Thymus (tissue), 11 donors: ENCODE measurements around the gene AUP1. TPM values are rescaled to one million over a fixed set of nuclear protein-coding genes. Genes with fewer than 3 reads are reported as not detected.

ENCODE experiments used
- DNase-seq, 9 donors: peaks; one replicate each; pipeline ENCODE4 v3.0.0-alpha.2; 2013; ENCODE audit warnings: low spot score in 9 of 9, low read depth in 6 of 9, missing footprints in 1 of 9
- H3K27ac ChIP-seq, 2 donors: one replicate each; pipeline ENCODE4 v1.5.1; 2013; ENCODE audit warnings: control low read depth in 1 of 2, low read depth in 1 of 2, low read length in 1 of 2, mild to moderate bottlenecking in 1 of 2, moderate library complexity in 1 of 2
- H3K27me3 ChIP-seq, 2 donors: one replicate each; pipeline ENCODE4 v1.5.1; 2013; ENCODE audit warnings: low read length in 1 of 2; ENCODE audit not compliant: control insufficient read depth in 2 of 2, insufficient read depth in 1 of 2
- H3K36me3 ChIP-seq, 2 donors: one replicate each; pipeline ENCODE4 v1.5.1; 2013; ENCODE audit warnings: low read length in 1 of 2, mild to moderate bottlenecking in 1 of 2, moderate library complexity in 1 of 2; ENCODE audit not compliant: control insufficient read depth in 2 of 2, insufficient read depth in 2 of 2
- H3K4me1 ChIP-seq, 2 donors: one replicate each; pipeline ENCODE4 v1.5.1; 2013; ENCODE audit warnings: low read length in 2 of 2; ENCODE audit not compliant: control insufficient read depth in 2 of 2, insufficient read depth in 2 of 2
- H3K4me3 ChIP-seq, 2 donors: one replicate each; pipeline ENCODE4 v1.5.1; 2013; ENCODE audit warnings: low read length in 2 of 2, control low read depth in 1 of 2, mild to moderate bottlenecking in 1 of 2
- H3K9me3 ChIP-seq, 2 donors: one replicate each; pipeline ENCODE4 v1.5.1; 2013; ENCODE audit warnings: low read length in 1 of 2, mild to moderate bottlenecking in 1 of 2; ENCODE audit not compliant: control insufficient read depth in 2 of 2, insufficient read depth in 1 of 2
- WGBS: extraction: QIAGEN DNeasy Blood & Tissue Kit; methylation state at CpG from one replicate; pipeline ENCODE4 v1.1.7; 2013; 5-methylcytosine and 5-hydroxymethylcytosine counted together
- polyA plus RNA-seq: library from polyadenylated mRNA; stranded (reverse); fragments of 200-250 nt; gene quantifications from one replicate; pipeline ENCODE4 v1.2.3, GENCODE V29; 2013
- total RNA-seq: library from RNA; stranded (reverse); fragments of 120-200 nt; gene quantifications from one replicate; pipeline ENCODE4 v1.2.4, GENCODE V29; 2013
- donor health status: healthy.

AUP1 gene
- total and polyA plus RNA-seq, 2 donors: 59.5 to 208 TPM

DNA sequence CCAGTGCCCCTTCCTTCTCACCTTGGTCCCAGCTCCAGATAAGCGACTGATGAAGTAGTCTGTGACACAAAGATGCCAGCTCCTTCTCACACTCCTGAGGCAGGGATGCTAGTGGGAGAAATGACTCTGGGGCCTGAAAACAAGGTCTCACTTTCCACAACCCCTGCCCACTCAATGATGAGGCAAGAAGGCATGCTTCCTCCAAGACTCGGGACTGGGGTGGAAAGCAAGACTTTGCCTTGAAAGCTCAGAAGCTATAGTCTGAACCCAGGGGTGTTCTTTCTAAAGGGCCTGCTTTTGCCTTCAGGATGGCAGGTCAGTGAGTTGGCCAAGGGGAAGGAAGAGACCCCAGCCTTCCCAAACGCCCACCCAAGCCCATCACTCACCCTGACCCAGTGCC, 48.1 kb downstream of the AUP1 start:
- Histone ChIP-seq H3K27ac (no peak overlapping the region), H3K27me3 (no peaks in the 10 kb centered on the region), H3K9me3 (no peaks in the 10 kb centered on the region), H3K36me3 (peaks cover 15 to 29% of the 10 kb centered on the region in 2 donors), H3K4me3 (peak overlapping the region; percentile 96 to 98), H3K4me1 (peaks cover 19 to 28% of the 10 kb centered on the region in 2 donors)
- 88% methylated on average over 3 of the region's 3 CpGs for WGBS
- DNase-seq: no peak

Other genes with a start within 250 kb of the AUP1 start
- gene SLC4A5, start 186.3 kb downstream of the AUP1 start, total RNA-seq: 0.85 TPM
- 2.5 TPM for gene SLC4A5, start 186.3 kb downstream of the AUP1 start, polyA plus RNA-seq
- gene DCTN1, start 149.4 kb downstream of the AUP1 start, total RNA-seq: 54.3 TPM
- gene DCTN1, start 149.4 kb downstream of the AUP1 start, polyA plus RNA-seq: 68.2 TPM
- 0.66 TPM for gene C2orf81, start 108.1 kb downstream of the AUP1 start, total RNA-seq
- gene C2orf81, start 108.1 kb downstream of the AUP1 start, polyA plus RNA-seq: 5.3 TPM
- 35.6 TPM for gene WDR54, start 108.0 kb downstream of the AUP1 start, total RNA-seq
- 32.5 TPM for gene WDR54, start 108.0 kb downstream of the AUP1 start, polyA plus RNA-seq
- gene RTKN, start 87.8 kb downstream of the AUP1 start, total RNA-seq: 9.5 TPM
- gene RTKN, start 87.8 kb downstream of the AUP1 start, polyA plus RNA-seq: 17.2 TPM
- gene INO80B, start 74.6 kb downstream of the AUP1 start, total RNA-seq: 27.0 TPM
- gene INO80B, start 74.6 kb downstream of the AUP1 start, polyA plus RNA-seq: 53.0 TPM
- 56.4 TPM for gene WBP1, start 71.3 kb downstream of the AUP1 start, total RNA-seq
- 114 TPM for gene WBP1, start 71.3 kb downstream of the AUP1 start, polyA plus RNA-seq
- 27.6 TPM for gene MOGS, start 64.3 kb downstream of the AUP1 start, total RNA-seq
- 38.5 TPM for gene MOGS, start 64.3 kb downstream of the AUP1 start, polyA plus RNA-seq
- 101 TPM for gene MRPL53, start 57.0 kb downstream of the AUP1 start, total RNA-seq
- 67.7 TPM for gene MRPL53, start 57.0 kb downstream of the AUP1 start, polyA plus RNA-seq
- gene CCDC142, start 46.7 kb downstream of the AUP1 start, total RNA-seq: 9.1 TPM
- 6.7 TPM for gene CCDC142, start 46.7 kb downstream of the AUP1 start, polyA plus RNA-seq
- 10.3 TPM for gene TTC31, start 46.6 kb downstream of the AUP1 start, total RNA-seq
- gene TTC31, start 46.6 kb downstream of the AUP1 start, polyA plus RNA-seq: 23.5 TPM
- gene LBX2, start 30.1 kb downstream of the AUP1 start, total RNA-seq: 0.09 TPM
- gene LBX2, start 30.1 kb downstream of the AUP1 start, polyA plus RNA-seq: 0.89 TPM
- gene PCGF1, start 22.0 kb downstream of the AUP1 start, total RNA-seq: 14.1 TPM
- gene PCGF1, start 22.0 kb downstream of the AUP1 start, polyA plus RNA-seq: 29.0 TPM
- gene TLX2, start 15.3 kb downstream of the AUP1 start, total RNA-seq: 0.19 TPM
- gene TLX2, start 15.3 kb downstream of the AUP1 start, polyA plus RNA-seq: 0.11 TPM
- 0.14 TPM for gene DQX1, start 3.5 kb downstream of the AUP1 start, total RNA-seq
- 0.78 TPM for gene DQX1, start 3.5 kb downstream of the AUP1 start, polyA plus RNA-seq
- gene HTRA2, start 227 bp upstream of the AUP1 start, total RNA-seq: 42.9 TPM
- gene HTRA2, start 227 bp upstream of the AUP1 start, polyA plus RNA-seq: 70.6 TPM
- gene LOXL3, start 24.2 kb upstream of the AUP1 start, total RNA-seq: 1.4 TPM
- gene LOXL3, start 24.2 kb upstream of the AUP1 start, polyA plus RNA-seq: 1.6 TPM
- 14.3 TPM for gene DOK1, start 25.0 kb upstream of the AUP1 start, total RNA-seq
- 17.2 TPM for gene DOK1, start 25.0 kb upstream of the AUP1 start, polyA plus RNA-seq
- 0.94 TPM for gene M1AP, start 118.6 kb upstream of the AUP1 start, total RNA-seq
- gene M1AP, start 118.6 kb upstream of the AUP1 start, polyA plus RNA-seq: 0.55 TPM
- gene SEMA4F, start 124.5 kb upstream of the AUP1 start, total RNA-seq: 2.5 TPM
- 3.5 TPM for gene SEMA4F, start 124.5 kb upstream of the AUP1 start, polyA plus RNA-seq